Vagina (tissue), 2 donors: ENCODE measurements around the gene CGNL1. TPM values are rescaled to one million over a fixed set of nuclear protein-coding genes. Genes with fewer than 3 reads are reported as not detected.

ENCODE experiments used
- DNase-seq, 2 donors: peaks; one replicate each; pipeline ENCODE4 v3.0.0-alpha.2; 2017; ENCODE audit errors: extremely low spot score in 2 of 2
- H3K27ac ChIP-seq: fragments of 200-600 bp; sonication (generic); one replicate; pipeline ENCODE4 v1.5.1; 2019
- H3K27me3 ChIP-seq: fragments of 200-600 bp; sonication (generic); one replicate; pipeline ENCODE4 v1.5.1; 2019
- H3K36me3 ChIP-seq, 2 donors: fragments of 200-600 bp; sonication (generic); one replicate each; pipeline ENCODE4 v1.5.1; 2017 to 2019
- H3K4me1 ChIP-seq: fragments of 200-600 bp; sonication (generic); one replicate; pipeline ENCODE4 v1.5.1; 2019
- H3K4me3 ChIP-seq, 2 donors: fragments of 200-600 bp; sonication (generic); 1 replicate in 1 of 2; 2 replicates in 1 of 2; pipeline ENCODE4 v1.5.1; 2016 to 2019
- H3K9me3 ChIP-seq: fragments of 200-600 bp; sonication (generic); one replicate; pipeline ENCODE4 v1.5.1; 2019
- POLR2A ChIP-seq, 2 donors: fragments of 450-650 bp; IDR thresholded peaks; one replicate each; pipeline ENCODE4 v1.6.1; 2017; ENCODE audit warnings: antibody characterized with exemption in 2 of 2, mild to moderate bottlenecking in 2 of 2, moderate library complexity in 2 of 2
- POLR2AphosphoS5 ChIP-seq, 2 donors: sonication (generic); formaldehyde crosslinking; IDR thresholded peaks; one replicate each; pipeline ENCODE4 v1.9.0; 2017; ENCODE audit warnings: antibody characterized with exemption in 2 of 2, mild to moderate bottlenecking in 2 of 2, low read depth in 1 of 2; ENCODE audit not compliant: insufficient read depth in 1 of 2
- intact Hi-C: fragments of 100-400 bp; cut with DNase I; formaldehyde crosslinking; loops from one replicate; pipeline ENCODE4 v1.15.1; 2023
- total RNA-seq: library from RNA; depleted of rRNA; stranded (reverse); fragments of >200 nt; gene quantifications from one replicate; pipeline ENCODE4 v1.2.3, GENCODE V29; 2016
- TF ChIP-seq, protein P1 (sequence below), 3 experiments: fragments of 450-650 bp in 2 of 3; fragments of 200-600 bp in 1 of 3; sonication (generic) in 1 of 3; IDR thresholded peaks; one replicate each; pipeline ENCODE4 v1.5.1; 2017 to 2019; ENCODE audit warnings: antibody characterized with exemption in 3 of 3, mild to moderate bottlenecking in 2 of 3, moderate library complexity in 2 of 3

Gene CGNL1
- total RNA-seq, 1 donor from 2014 or later = 38.3 TPM

DNA sequence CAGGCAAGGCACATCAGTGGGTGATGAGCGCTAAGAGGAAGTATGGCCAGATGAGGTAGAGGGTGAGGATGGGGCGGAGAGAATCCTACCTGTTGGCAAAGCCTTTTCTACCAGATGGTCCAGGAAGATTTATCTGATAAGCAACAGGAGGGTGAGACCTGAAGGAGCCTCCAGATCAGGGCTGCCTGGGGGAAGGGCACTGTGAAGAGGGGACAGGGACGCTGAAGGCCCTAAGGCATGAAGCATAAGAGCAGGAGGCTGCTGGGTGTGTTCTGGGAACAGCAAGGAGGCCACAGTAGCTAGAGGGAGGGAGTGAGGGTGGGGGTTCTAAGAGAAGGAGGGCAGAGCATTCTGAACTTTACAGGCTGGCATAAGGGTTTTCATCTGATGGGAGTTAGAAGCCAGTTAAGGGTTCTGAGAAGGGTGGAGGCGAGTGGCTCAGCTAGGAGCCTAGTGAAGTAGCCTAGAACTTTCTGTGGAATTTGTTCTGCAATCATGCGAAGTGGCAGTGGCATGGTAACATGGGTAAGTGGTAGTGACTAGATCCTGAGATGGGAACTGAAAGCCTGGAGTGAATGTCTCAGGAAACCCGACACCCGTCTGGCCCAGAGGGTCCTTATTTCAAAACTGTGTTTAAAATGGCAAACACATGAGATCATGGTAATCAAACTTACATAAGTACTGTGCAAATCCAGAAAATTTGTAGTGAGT is 29.9 kb downstream of the CGNL1 start:
- Histone ChIP-seq H3K27me3 (no peaks in the 10 kb centered on the region), H3K4me1 (peaks cover 12% of the 10 kb centered on the region), H3K4me3 (no peak overlapping the region), H3K9me3 (no peaks in the 10 kb centered on the region), H3K27ac (peak overlapping the region; percentile 30), H3K36me3 (no peaks in the 10 kb centered on the region)
- intact Hi-C loops = no loop called here
- TF ChIP-seq POLR2AphosphoS5 (IDR thresholded peaks at IDR 0.05; ENCODE audit: insufficient read depth in 1 of 2, low read depth in 1 of 2) (no peak), POLR2A (IDR thresholded peaks at IDR 0.05) (no peak)
- TF ChIP-seq, protein P1, sequence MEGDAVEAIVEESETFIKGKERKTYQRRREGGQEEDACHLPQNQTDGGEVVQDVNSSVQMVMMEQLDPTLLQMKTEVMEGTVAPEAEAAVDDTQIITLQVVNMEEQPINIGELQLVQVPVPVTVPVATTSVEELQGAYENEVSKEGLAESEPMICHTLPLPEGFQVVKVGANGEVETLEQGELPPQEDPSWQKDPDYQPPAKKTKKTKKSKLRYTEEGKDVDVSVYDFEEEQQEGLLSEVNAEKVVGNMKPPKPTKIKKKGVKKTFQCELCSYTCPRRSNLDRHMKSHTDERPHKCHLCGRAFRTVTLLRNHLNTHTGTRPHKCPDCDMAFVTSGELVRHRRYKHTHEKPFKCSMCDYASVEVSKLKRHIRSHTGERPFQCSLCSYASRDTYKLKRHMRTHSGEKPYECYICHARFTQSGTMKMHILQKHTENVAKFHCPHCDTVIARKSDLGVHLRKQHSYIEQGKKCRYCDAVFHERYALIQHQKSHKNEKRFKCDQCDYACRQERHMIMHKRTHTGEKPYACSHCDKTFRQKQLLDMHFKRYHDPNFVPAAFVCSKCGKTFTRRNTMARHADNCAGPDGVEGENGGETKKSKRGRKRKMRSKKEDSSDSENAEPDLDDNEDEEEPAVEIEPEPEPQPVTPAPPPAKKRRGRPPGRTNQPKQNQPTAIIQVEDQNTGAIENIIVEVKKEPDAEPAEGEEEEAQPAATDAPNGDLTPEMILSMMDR (IDR thresholded peaks at IDR 0.05) = no peak
- no peak for DNase-seq

DNA sequence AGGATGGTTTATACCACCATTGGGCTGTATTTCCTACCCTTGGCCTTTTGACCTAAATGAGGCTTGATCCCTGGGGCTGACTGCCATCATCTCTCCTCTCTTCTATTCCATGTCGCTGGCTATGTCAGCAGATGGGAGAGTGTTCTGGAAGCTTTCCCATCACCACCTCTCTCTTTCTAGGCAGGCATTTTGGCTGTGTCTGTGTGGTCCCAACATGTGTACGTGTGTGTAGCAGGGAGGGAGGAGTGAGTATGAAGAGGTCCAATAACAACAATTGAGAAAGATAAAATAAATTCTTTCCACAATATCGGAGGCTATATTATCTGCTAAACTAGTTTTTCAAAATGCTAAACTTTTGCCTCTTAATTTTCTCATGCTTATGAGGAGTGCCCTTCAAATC is 34.1 kb downstream of the CGNL1 start:
- no peaks in the 10 kb centered on the region for H3K27me3 ChIP-seq
- no peaks in the 10 kb centered on the region for H3K36me3 ChIP-seq
- DNase-seq = peak in 1 of 2 donors; percentile 32
- TF ChIP-seq, protein P1 (IDR thresholded peaks at IDR 0.05) = no peak
- TF ChIP-seq POLR2AphosphoS5 (IDR thresholded peaks at IDR 0.05; ENCODE audit: insufficient read depth in 1 of 2, low read depth in 1 of 2) = no peak
- TF ChIP-seq POLR2A (IDR thresholded peaks at IDR 0.05) = no peak
- H3K9me3 ChIP-seq = no peaks in the 10 kb centered on the region
- no peak overlapping the region for H3K27ac ChIP-seq
- peaks cover 12% of the 10 kb centered on the region for H3K4me1 ChIP-seq
- no peak overlapping the region for H3K4me3 ChIP-seq
- intact Hi-C loops = no loop called here

DNA sequence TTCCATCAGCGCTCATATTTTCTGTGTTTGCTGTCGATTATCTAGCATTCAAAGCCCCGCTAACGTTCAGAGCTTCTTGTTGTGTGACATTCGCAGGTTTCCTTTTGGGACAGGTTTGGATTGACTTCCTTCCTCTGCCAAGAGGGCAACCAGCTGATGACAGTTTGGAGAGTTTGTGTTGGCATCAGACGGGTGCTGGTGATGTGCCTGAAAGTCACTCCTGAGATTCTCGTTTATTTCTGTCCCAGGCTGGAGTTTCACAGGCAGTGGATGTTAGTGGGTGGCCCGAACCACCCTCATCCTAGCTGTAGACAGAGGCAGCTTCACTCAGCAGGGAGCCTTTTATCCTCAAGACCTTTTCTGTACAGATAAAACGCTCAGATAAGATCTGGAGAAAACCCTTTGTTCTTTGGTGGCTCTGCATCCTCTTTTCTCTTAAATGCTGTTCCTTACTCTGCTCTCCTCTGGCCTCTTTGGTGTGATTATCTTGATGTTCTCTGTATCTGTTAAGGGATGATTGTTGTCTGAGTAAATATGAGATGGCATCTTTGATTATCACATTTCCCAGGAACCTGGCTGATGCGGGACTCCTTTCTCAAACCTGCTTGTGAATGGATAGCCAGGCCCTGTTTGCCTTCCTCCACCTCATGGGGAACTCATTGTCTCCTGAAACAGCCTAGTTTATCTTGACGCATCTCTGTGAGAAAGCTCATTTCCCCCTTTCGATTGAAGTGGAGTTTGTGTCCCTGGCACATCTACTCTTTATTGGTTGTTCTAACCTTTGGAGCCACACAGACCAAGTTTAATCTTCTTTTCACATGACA is 35.9 kb downstream of the CGNL1 start:
- no peaks in the 10 kb centered on the region for H3K9me3 ChIP-seq
- no peak for TF ChIP-seq POLR2AphosphoS5 (IDR thresholded peaks at IDR 0.05; ENCODE audit: insufficient read depth in 1 of 2, low read depth in 1 of 2)
- no peak for TF ChIP-seq POLR2A (IDR thresholded peaks at IDR 0.05)
- TF ChIP-seq, protein P1 (IDR thresholded peaks at IDR 0.05) = no peak
- H3K4me3 ChIP-seq = no peak overlapping the region
- intact Hi-C loops = no loop called here
- no peaks in the 10 kb centered on the region for H3K27me3 ChIP-seq
- no peak overlapping the region for H3K27ac ChIP-seq
- H3K36me3 ChIP-seq = no peaks in the 10 kb centered on the region
- peak in 1 of 2 donors; percentile 72 for DNase-seq
- H3K4me1 ChIP-seq = peaks cover 12% of the 10 kb centered on the region

DNA sequence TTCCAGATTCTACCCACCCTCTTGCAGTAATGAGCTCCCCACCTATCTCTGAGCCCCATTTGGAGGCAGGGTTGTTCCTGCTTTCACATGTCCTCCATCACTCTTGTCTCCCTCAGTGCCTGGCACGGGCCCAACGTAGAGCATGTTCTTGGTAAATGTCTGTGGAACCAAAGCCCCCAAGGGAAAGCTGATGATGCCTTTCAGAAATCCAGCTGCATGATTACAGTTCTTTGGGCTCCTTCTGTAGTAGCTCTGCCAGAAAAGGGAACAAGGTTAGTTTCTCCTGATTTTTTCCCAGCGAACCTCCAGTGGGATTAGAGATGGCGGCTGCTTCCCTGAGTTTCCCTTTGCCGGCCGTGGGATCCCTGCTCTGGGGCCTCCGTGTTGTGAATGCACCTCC is 39.3 kb downstream of the CGNL1 start:
- DNase-seq = peak in 1 of 2 donors; percentile 81
- no peak for TF ChIP-seq POLR2AphosphoS5 (IDR thresholded peaks at IDR 0.05; ENCODE audit: insufficient read depth in 1 of 2, low read depth in 1 of 2)
- no peak for TF ChIP-seq POLR2A (IDR thresholded peaks at IDR 0.05)
- TF ChIP-seq, protein P1 (IDR thresholded peaks at IDR 0.05) = no peak
- Histone ChIP-seq H3K27me3 (no peaks in the 10 kb centered on the region), H3K4me1 (peaks cover 8% of the 10 kb centered on the region), H3K27ac (no peak overlapping the region), H3K4me3 (no peak overlapping the region), H3K9me3 (no peaks in the 10 kb centered on the region), H3K36me3 (no peaks in the 10 kb centered on the region)
- intact Hi-C loops = no loop called here
